Stimulated activated CD4-positive, alpha-beta T cell treated with anti-CD3 and anti-CD28 coated beads, Interleukin-4, amount 100 ng/mL, for 48 hours (primary cell): ENCODE data around the gene GADD45G.

Source experiments
- DNase-seq, 2 donors: peaks; one replicate each; pipeline ENCODE4 v3.0.0-alpha.2; 2020; ENCODE audit warnings: low read depth in 2 of 2

The GADD45G gene

GRCh38 chr9:89630508-89630907, 25.7 kb downstream of the GADD45G start:
- DNase-seq = no peak

- DNase-seq = no peak
Measured at GRCh38 chr9:89631384-89631783, 26.6 kb downstream of the GADD45G start.

DNA sequence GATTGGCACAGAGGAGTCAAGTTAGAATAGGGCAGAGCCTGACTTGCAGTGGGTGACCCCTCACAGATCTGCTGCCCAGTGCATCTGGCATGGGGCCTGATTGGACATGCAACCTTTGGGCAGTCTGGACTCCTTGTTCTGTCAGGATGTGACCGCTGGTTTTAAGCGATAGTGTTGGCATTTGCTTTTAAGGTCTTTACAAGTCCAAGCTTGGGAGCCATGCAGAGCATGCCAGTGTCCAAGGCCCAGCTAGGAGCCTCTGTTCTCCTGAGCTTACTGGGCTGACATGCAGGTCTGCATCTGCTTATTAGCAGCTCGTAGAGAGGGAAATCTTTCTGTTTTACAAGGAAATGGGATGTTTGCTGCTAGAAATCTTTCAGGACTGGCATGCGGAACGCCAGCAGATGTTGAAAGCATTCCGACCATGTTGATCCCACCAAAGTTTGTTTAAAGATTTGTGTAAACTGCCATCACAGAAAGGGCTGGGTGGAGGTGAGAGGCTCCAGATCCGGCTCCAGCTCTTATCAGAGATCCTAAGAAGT, 27.5 kb downstream of the GADD45G start:
- no peak for DNase-seq

GRCh38 chr9:89632736-89633135, 27.9 kb downstream of the GADD45G start:
- no peak for DNase-seq

- no peak for DNase-seq
Measured at GRCh38 chr9:89633404-89633803, 28.6 kb downstream of the GADD45G start.

GRCh38 chr9:89633920-89634319, 29.1 kb downstream of the GADD45G start:
- DNase-seq = no peak

- DNase-seq = no peak
Measured at GRCh38 chr9:89634995-89635742, 30.4 kb downstream of the GADD45G start.

- no peak for DNase-seq
Measured at GRCh38 chr9:89635816-89636215, 31.0 kb downstream of the GADD45G start.

GRCh38 chr9:89637787-89638186, 33.0 kb downstream of the GADD45G start:
- no peak for DNase-seq

GRCh38 chr9:89638359-89638758, 33.5 kb downstream of the GADD45G start:
- no peak for DNase-seq

- DNase-seq = no peak
Measured at GRCh38 chr9:89638893-89639292, 34.1 kb downstream of the GADD45G start.

DNA sequence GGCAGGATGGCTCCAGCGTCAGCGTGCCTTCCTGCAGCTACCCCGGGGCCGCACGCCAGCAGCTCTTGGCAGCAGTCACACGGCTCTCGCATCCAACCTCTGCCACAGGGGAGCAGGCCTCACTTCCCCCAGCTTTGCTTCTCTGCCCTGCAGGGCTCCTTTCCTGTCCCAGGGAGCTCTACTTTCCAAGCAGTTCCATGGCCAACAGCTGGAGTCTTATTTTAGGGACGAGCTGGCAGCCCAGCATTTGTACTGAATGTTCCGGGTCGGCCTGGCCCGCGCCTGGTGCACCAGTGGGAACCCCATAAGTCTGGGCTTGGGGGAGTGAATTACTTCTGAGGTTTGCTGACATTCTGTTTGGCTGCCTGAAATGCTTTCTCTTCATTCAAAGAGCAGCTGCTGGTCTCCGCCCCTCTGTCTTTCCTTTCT, 34.6 kb downstream of the GADD45G start:
- DNase-seq = no peak

DNA sequence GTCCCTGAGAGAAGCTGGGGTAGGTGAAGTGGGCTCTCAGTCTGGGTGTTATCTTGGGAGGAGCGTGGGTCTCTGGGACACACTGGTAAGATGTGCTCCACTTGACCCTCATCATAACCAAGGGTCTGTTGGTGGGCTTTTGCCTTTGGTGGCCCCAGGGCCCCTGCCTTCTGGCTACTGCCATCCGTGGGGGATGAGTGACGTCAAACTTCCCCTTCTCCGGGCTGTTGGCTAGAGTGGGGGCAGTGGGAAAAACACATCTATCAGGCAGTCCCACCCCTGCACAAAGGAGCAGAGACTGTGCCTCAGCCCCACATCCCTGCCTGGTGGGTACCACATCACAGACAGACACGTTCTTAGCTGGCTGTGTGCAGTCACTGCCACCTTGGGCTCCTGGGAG, 35.1 kb downstream of the GADD45G start:
- DNase-seq = no peak

DNA sequence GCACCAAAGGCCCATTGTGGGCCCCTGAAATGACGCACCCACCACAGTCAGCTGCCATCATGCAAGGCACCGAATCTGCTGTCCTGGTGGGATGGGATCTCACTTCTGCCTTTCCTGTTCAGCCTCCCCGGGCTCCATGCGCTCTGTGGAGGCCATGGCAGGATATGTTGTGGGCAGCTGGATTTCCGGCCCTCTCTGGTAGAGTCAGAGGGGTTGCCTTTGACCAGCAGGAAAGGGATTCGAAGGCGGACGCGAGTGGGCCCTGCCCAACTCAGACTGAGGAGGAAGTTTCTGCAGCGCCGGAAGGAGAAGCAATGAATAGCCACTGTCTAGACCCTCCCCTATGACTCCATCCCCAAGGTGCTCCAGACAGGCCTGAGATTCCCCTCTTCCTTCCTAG, 35.5 kb downstream of the GADD45G start:
- no peak for DNase-seq

- DNase-seq = no peak
Measured at GRCh38 chr9:89640801-89641200, 36.0 kb downstream of the GADD45G start.

DNA sequence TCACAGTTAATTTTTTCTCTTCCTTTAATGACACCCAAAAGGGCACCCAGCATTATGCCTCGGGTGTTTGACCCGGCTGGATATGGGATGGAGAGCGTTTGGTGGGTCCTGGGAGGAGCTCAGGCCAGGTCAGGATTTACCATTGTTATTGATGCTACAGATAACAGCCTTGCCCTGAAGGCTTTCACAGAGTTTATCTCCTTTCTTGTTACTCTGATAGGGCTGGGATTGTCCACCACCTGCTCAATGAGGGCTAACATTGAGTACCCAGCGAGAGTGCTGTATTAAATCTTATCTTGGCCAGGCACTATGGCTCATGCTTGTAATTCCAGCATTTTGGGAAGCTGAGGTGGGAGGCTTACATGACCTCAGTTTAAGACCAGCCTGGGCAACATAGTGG, 37.2 kb downstream of the GADD45G start:
- DNase-seq = no peak

- no peak for DNase-seq
Measured at GRCh38 chr9:89642789-89643188, 38.0 kb downstream of the GADD45G start.

- DNase-seq = no peak
Measured at GRCh38 chr9:89646189-89646939, 41.6 kb downstream of the GADD45G start.

- no peak for DNase-seq
Measured at GRCh38 chr9:89647366-89648128, 42.7 kb downstream of the GADD45G start.

GRCh38 chr9:89648247-89649000, 43.6 kb downstream of the GADD45G start:
- no peak for DNase-seq

DNA sequence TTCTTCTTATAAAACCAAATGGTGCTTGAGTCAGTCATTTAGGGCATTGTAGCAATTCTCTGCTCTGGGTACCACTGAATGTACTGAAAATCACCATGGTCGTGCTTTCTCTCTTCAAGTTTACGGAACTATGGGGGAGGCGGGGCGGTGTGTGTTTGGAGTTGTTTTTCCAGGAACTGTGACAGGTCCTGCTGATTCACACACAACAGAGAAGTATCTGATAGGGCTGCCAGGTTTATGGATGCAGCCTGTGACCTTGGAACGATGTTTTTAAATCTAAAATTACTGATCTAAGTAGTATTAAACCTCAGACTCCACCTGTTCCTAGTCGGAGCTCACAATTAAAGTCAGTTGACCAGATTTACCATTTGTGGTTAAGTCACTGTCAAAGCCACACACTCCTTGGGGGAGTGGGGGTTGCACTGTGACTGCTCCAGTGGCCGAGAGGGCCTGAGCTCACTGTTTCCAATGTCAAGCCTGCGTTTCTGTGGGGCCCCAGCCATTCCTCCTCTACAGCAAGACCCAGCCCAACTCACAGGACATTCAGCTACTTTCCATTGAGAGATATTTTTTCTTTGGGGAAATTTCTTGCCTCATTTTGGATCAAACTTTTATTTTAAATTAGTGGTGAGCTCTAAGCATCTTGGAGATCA, 44.4 kb downstream of the GADD45G start:
- no peak for DNase-seq
